Measurements from ENCODE around the gene SPDYE6. TPM values are rescaled to one million over a fixed set of nuclear protein-coding genes. Genes with fewer than 3 reads are reported as not detected.
"Not testable (repeated sequence)": the region's sequence is repeated elsewhere in the genome, so short reads cannot be mapped to it uniquely, and the experiment has no call there.

SPDYE6 gene
- total and polyA plus RNA-seq, 4 donors: 2.4 TPM; not detected in 3

- DNase-seq (ENCODE audit: low spot score): no peak
- Histone ChIP-seq H3K4me3 (ENCODE audit: low read depth in 1 of 3, low read length in 3 of 3) (no peak overlapping the region), H3K4me1 (ENCODE audit: control insufficient read depth in 4 of 4, insufficient read depth in 4 of 4, low read length in 3 of 4) (peaks cover 0 to 6% (median 0%) of the 10 kb centered on the region in 4 donors), H3K27ac (ENCODE audit: low read depth in 1 of 2, low read length in 2 of 2) (no peak overlapping the region), H3K27me3 (ENCODE audit: control insufficient read depth in 4 of 4, insufficient read depth in 4 of 4, low read length in 3 of 4) (no peaks in the 10 kb centered on the region), H3K9me3 (ENCODE audit: control insufficient read depth in 4 of 4, low read length in 3 of 4) (no peaks in the 10 kb centered on the region), H3K36me3 (ENCODE audit: control insufficient read depth in 4 of 4, insufficient read depth in 3 of 4, low read depth in 1 of 4, low read length in 3 of 4) (no peaks in the 10 kb centered on the region), H3K9ac (ENCODE audit: low read depth in 1 of 2, low read length in 2 of 2) (no peak overlapping the region)
- TF ChIP-seq REST (IDR thresholded peaks at IDR 0.05) (no peak), FOXA1 (IDR thresholded peaks at IDR 0.05) (no peak), RXRA (IDR thresholded peaks at IDR 0.05) (no peak), HNF4A (conservative IDR thresholded peaks at IDR 0.05) (no peak), JUND (IDR thresholded peaks at IDR 0.05) (no peak), FOXA2 (IDR thresholded peaks at IDR 0.05) (no peak), EGR1 (IDR thresholded peaks at IDR 0.05; ENCODE audit: low read depth in 2 of 2) (no peak), ZBTB33 (IDR thresholded peaks at IDR 0.05) (no peak), RAD21 (IDR thresholded peaks at IDR 0.05) (no peak), GABPA (IDR thresholded peaks at IDR 0.05 in 1 of 2, conservative IDR thresholded peaks at IDR 0.05 in 1 of 2) (no peak), TAF1 (conservative IDR thresholded peaks at IDR 0.05) (no peak), SP1 (IDR thresholded peaks at IDR 0.05) (no peak), ATF3 (IDR thresholded peaks at IDR 0.05) (no peak)
- 96% methylated on average over 6 of the region's 6 CpGs for WGBS
These were observed 54.2 kb downstream of the SPDYE6 start for GRCh38 chr7:102302025-102302424.

- H3K9me3 ChIP-seq (ENCODE audit: control insufficient read depth in 4 of 4, low read length in 3 of 4); H3K4me3 ChIP-seq (ENCODE audit: low read depth in 1 of 3, low read length in 3 of 3); H3K36me3 ChIP-seq (ENCODE audit: control insufficient read depth in 4 of 4, insufficient read depth in 3 of 4, low read depth in 1 of 4, low read length in 3 of 4); H3K9ac ChIP-seq (ENCODE audit: low read depth in 1 of 2, low read length in 2 of 2); H3K4me1 ChIP-seq (ENCODE audit: control insufficient read depth in 4 of 4, insufficient read depth in 4 of 4, low read length in 3 of 4); H3K27ac ChIP-seq (ENCODE audit: low read depth in 1 of 2, low read length in 2 of 2); DNase-seq (ENCODE audit: low spot score); H3K27me3 ChIP-seq (ENCODE audit: control insufficient read depth in 4 of 4, insufficient read depth in 4 of 4, low read length in 3 of 4): not testable (repeated sequence)
- 91% methylated on average over 14 of the region's 14 CpGs for WGBS
These were observed 54.9 kb downstream of the SPDYE6 start for GRCh38 chr7:102301367-102301766.

GRCh38 chr7:102300643-102301221, 55.5 kb downstream of the SPDYE6 start:
- no peak overlapping the region for H3K27ac ChIP-seq (ENCODE audit: low read depth in 1 of 2, low read length in 2 of 2)
- DNase-seq (ENCODE audit: low spot score): no peak
- peaks cover 0 to 6% (median 0%) of the 10 kb centered on the region in 4 donors for H3K4me1 ChIP-seq (ENCODE audit: control insufficient read depth in 4 of 4, insufficient read depth in 4 of 4, low read length in 3 of 4)
- no peaks in the 10 kb centered on the region for H3K27me3 ChIP-seq (ENCODE audit: control insufficient read depth in 4 of 4, insufficient read depth in 4 of 4, low read length in 3 of 4)
- no peak overlapping the region for H3K9ac ChIP-seq (ENCODE audit: low read depth in 1 of 2, low read length in 2 of 2)
- WGBS: 38% methylated on average over 84 of the region's 84 CpGs
- H3K9me3 ChIP-seq (ENCODE audit: control insufficient read depth in 4 of 4, low read length in 3 of 4): no peaks in the 10 kb centered on the region
- no peaks in the 10 kb centered on the region for H3K36me3 ChIP-seq (ENCODE audit: control insufficient read depth in 4 of 4, insufficient read depth in 3 of 4, low read depth in 1 of 4, low read length in 3 of 4)
- no peak overlapping the region for H3K4me3 ChIP-seq (ENCODE audit: low read depth in 1 of 3, low read length in 3 of 3)
- TF ChIP-seq EGR1 (IDR thresholded peaks at IDR 0.05; ENCODE audit: low read depth in 2 of 2) (no peak), ZBTB33 (IDR thresholded peaks at IDR 0.05) (no peak), RAD21 (IDR thresholded peaks at IDR 0.05) (no peak), YY1 (IDR thresholded peaks at IDR 0.05) (no peak), RXRA (IDR thresholded peaks at IDR 0.05) (no peak), NR2F2 (IDR thresholded peaks at IDR 0.05) (no peak), FOXA2 (IDR thresholded peaks at IDR 0.05) (no peak), JUND (IDR thresholded peaks at IDR 0.05) (no peak), FOXA1 (IDR thresholded peaks at IDR 0.05) (no peak), HNF4A (conservative IDR thresholded peaks at IDR 0.05) (no peak), GABPA (IDR thresholded peaks at IDR 0.05 in 1 of 2, conservative IDR thresholded peaks at IDR 0.05 in 1 of 2) (no peak), TAF1 (conservative IDR thresholded peaks at IDR 0.05) (no peak), REST (IDR thresholded peaks at IDR 0.05) (no peak)
